Rectal smooth muscle tissue (tissue), 1 donor: ENCODE results near the gene PCDHB11.
"Not testable (repeated sequence)": the region's sequence is repeated elsewhere in the genome, so short reads cannot be mapped to it uniquely, and the experiment has no call there.

ENCODE experiments used
- H3K27ac ChIP-seq: one replicate; pipeline ENCODE4 v1.7.0; 2013; ENCODE audit warnings: low read depth, low read length, inconsistent platforms
- H3K27me3 ChIP-seq: one replicate; pipeline ENCODE4 v1.7.0; 2013; ENCODE audit warnings: low read length; ENCODE audit not compliant: control insufficient read depth, insufficient read depth
- H3K36me3 ChIP-seq: one replicate; pipeline ENCODE4 v1.7.0; 2013; ENCODE audit warnings: low read length; ENCODE audit not compliant: control insufficient read depth, insufficient read depth
- H3K4me1 ChIP-seq: one replicate; pipeline ENCODE4 v1.7.0; 2013; ENCODE audit warnings: low read length; ENCODE audit not compliant: control insufficient read depth, insufficient read depth
- H3K4me3 ChIP-seq: one replicate; pipeline ENCODE4 v1.7.0; 2013; ENCODE audit warnings: low read length
- H3K9ac ChIP-seq: one replicate; pipeline ENCODE4 v1.7.0; 2013; ENCODE audit warnings: low read length

PCDHB11 gene

GRCh38 chr5:141196363-141196762 is 3.1 kb upstream of the PCDHB11 start:
- Histone ChIP-seq H3K9ac (no peak overlapping the region), H3K27ac (no peak overlapping the region), H3K36me3 (no peaks in the 10 kb centered on the region), H3K4me3 (no peak overlapping the region), H3K4me1 (no peaks in the 10 kb centered on the region), H3K27me3 (no peaks in the 10 kb centered on the region)

DNA sequence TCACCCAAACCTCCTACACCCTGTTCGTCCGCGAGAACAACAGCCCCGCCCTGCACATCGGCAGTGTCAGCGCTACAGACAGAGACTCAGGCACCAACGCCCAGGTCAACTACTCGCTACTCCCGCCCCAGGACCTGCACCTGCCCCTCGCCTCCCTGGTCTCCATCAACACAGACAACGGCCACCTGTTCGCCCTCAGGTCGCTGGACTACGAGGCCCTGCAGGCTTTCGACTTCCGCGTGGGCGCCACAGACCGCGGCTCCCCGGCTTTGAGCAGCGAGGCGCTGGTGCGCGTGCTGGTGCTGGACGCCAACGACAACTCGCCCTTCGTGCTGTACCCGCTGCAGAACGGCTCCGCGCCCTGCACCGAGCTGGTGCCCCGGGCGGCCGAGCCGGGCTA is 1.7 kb downstream of the PCDHB11 start:
- not testable (repeated sequence) for H3K4me1 ChIP-seq, H3K4me3 ChIP-seq, H3K27ac ChIP-seq, H3K27me3 ChIP-seq, H3K9ac ChIP-seq, H3K36me3 ChIP-seq

- not testable (repeated sequence) for H3K4me1 ChIP-seq, H3K27ac ChIP-seq, H3K27me3 ChIP-seq, H3K4me3 ChIP-seq, H3K36me3 ChIP-seq, H3K9ac ChIP-seq
Measured at GRCh38 chr5:141201646-141202045, 2.2 kb downstream of the PCDHB11 start.

DNA sequence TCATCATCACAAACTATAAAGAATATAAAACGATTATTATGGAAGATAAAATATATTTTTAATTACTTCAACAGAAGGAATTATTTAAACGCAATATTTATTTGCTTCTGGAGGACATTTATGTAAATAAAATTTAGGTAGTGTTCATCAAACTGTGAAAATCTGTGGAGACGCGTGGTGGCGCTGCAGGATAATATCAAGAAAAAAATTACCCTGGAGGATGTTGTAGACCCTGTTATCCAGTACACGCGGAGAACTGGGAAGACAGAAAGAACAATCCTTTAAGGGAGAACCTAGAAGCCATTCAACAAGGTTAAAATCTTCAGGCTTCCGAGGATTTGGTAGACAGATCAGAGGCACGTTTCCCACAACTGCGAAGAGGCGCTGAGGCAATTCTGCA is 9.1 kb downstream of the PCDHB11 start, which contains the start of gene PCDHB12:
PCDHB12 (plus strand) TSS at position 242 of the 400 bp plus-strand sequence. CDS start 189 bp downstream, outside the sequence.
- no peak within 1 kb of the TSS for H3K9ac ChIP-seq
- H3K27ac ChIP-seq = no peak within 1 kb of the TSS
- H3K4me3 ChIP-seq = no peak within 1 kb of the TSS

DNA sequence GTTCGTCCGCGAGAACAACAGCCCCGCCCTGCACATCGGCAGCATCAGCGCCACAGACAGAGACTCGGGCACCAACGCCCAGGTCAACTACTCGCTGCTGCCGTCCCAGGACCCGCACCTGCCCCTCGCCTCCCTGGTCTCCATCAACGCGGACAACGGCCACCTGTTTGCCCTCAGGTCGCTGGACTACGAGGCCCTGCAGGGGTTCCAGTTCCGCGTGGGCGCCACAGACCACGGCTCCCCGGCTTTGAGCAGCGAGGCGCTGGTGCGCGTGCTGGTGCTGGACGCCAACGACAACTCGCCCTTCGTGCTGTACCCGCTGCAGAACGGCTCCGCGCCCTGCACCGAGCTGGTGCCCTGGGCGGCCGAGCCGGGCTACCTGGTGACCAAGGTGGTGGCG is 10.9 kb downstream of the PCDHB11 start:
- H3K36me3 ChIP-seq, H3K27ac ChIP-seq, H3K9ac ChIP-seq, H3K4me3 ChIP-seq, H3K27me3 ChIP-seq, H3K4me1 ChIP-seq: not testable (repeated sequence)

More for the DNA sequence above, 9.1 kb downstream of the PCDHB11 start, which contains the start of gene PCDHB12:
- no peaks in the 10 kb centered on the region for H3K36me3 ChIP-seq
- H3K27me3 ChIP-seq = no peaks in the 10 kb centered on the region
- no peaks in the 10 kb centered on the region for H3K4me1 ChIP-seq

DNA sequence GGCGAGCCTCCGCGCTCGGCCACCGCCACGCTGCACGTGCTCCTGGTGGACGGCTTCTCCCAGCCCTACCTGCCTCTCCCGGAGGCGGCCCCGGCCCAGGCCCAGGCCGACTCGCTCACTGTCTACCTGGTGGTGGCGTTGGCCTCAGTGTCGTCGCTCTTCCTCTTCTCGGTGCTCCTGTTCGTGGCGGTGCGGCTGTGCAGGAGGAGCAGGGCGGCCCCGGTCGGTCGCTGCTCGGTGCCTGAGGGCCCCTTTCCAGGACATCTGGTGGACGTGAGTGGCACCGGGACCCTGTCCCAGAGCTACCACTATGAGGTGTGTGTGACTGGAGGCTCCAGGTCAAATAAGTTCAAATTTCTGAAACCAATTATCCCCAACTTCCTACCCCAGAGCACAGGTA is 11.4 kb downstream of the PCDHB11 start:
- H3K27me3 ChIP-seq, H3K4me3 ChIP-seq, H3K9ac ChIP-seq, H3K4me1 ChIP-seq, H3K27ac ChIP-seq, H3K36me3 ChIP-seq: not testable (repeated sequence)

DNA sequence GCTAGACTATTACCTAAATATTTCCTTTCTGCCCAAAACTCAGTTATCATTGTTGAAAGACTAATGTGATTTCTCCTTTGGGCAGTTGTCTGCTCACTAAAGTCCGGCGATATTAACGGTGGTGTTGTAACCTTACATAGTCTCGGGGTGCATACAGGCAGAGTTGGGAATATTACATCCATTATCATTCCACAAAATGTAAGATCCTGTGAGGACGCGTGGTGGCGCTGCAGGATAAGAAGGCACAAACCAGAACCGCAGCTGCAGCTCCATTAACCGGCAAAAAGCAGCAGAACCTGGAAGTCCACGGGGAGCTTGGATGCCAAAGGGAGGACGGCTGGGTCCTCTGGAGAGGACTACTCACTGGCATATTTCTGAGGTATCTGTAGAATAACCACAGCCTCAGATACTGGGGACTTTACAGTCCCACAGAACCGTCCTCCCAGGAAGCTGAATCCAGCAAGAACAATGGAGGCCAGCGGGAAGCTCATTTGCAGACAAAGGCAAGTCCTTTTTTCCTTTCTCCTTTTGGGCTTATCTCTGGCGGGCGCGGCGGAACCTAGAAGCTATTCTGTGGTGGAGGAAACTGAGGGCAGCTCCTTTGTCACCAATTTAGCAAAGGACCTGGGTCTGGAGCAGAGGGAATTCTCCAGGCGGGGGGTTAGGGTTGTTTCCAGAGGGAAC is 14.4 kb downstream of the PCDHB11 start, which contains the start of gene PCDHB13:
PCDHB13 (plus strand) TSS at position 264 of the 684 bp plus-strand sequence; CDS start at position 469, 205 bp downstream.
- not testable (repeated sequence) for H3K4me3 ChIP-seq, H3K9ac ChIP-seq, H3K36me3 ChIP-seq, H3K27me3 ChIP-seq, H3K27ac ChIP-seq, H3K4me1 ChIP-seq

DNA sequence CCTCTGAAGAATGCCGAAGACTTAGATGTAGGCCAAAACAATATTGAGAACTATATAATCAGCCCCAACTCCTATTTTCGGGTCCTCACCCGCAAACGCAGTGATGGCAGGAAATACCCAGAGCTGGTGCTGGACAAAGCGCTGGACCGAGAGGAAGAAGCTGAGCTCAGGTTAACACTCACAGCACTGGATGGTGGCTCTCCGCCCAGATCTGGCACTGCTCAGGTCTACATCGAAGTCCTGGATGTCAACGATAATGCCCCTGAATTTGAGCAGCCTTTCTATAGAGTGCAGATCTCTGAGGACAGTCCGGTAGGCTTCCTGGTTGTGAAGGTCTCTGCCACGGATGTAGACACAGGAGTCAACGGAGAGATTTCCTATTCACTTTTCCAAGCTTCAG is 15.2 kb downstream of the PCDHB11 start:
- not testable (repeated sequence) for H3K4me1 ChIP-seq, H3K36me3 ChIP-seq, H3K4me3 ChIP-seq, H3K9ac ChIP-seq, H3K27ac ChIP-seq, H3K27me3 ChIP-seq

DNA sequence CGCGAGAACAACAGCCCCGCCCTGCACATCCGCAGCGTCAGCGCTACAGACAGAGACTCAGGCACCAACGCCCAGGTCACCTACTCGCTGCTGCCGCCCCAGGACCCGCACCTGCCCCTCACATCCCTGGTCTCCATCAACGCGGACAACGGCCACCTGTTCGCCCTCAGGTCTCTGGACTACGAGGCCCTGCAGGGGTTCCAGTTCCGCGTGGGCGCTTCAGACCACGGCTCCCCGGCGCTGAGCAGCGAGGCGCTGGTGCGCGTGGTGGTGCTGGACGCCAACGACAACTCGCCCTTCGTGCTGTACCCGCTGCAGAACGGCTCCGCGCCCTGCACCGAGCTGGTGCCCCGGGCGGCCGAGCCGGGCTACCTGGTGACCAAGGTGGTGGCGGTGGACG is 16.1 kb downstream of the PCDHB11 start:
- not testable (repeated sequence) for H3K27me3 ChIP-seq, H3K36me3 ChIP-seq, H3K27ac ChIP-seq, H3K9ac ChIP-seq, H3K4me3 ChIP-seq, H3K4me1 ChIP-seq

DNA sequence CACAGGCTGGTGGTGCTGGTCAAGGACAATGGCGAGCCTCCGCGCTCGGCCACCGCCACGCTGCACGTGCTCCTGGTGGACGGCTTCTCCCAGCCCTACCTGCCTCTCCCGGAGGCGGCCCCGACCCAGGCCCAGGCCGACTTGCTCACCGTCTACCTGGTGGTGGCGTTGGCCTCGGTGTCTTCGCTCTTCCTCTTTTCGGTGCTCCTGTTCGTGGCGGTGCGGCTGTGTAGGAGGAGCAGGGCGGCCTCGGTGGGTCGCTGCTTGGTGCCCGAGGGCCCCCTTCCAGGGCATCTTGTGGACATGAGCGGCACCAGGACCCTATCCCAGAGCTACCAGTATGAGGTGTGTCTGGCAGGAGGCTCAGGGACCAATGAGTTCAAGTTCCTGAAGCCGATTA is 16.6 kb downstream of the PCDHB11 start:
- H3K27ac ChIP-seq, H3K36me3 ChIP-seq, H3K4me3 ChIP-seq, H3K9ac ChIP-seq, H3K27me3 ChIP-seq, H3K4me1 ChIP-seq: not testable (repeated sequence)

- H3K4me1 ChIP-seq = no peaks in the 10 kb centered on the region
- no peaks in the 10 kb centered on the region for H3K27me3 ChIP-seq
- no peaks in the 10 kb centered on the region for H3K36me3 ChIP-seq
- H3K27ac ChIP-seq = no peak within 1 kb of the TSS
- H3K9ac ChIP-seq = no peak within 1 kb of the TSS
- peak within 1 kb of the TSS; percentile 42 for H3K4me3 ChIP-seq
Measured at GRCh38 chr5:141223112-141223783, 23.8 kb downstream of the PCDHB11 start, which contains the start of gene PCDHB14. Gene PCDHB14, plus strand, starts transcription at chr5:141223343. Its CDS starts 163 bp downstream, at chr5:141223506.

GRCh38 chr5:141224844-141225243 is 25.4 kb downstream of the PCDHB11 start:
- not testable (repeated sequence) for H3K9ac ChIP-seq, H3K27ac ChIP-seq, H3K36me3 ChIP-seq, H3K4me1 ChIP-seq, H3K4me3 ChIP-seq, H3K27me3 ChIP-seq

- not testable (repeated sequence) for H3K27ac ChIP-seq, H3K4me3 ChIP-seq, H3K4me1 ChIP-seq, H3K36me3 ChIP-seq, H3K27me3 ChIP-seq, H3K9ac ChIP-seq
Measured at GRCh38 chr5:141225421-141225820, 26.0 kb downstream of the PCDHB11 start.
